HG03342 (cell line): ENCODE data around the gene SLC9A7.
"Not testable (repeated sequence)": the region's sequence is repeated elsewhere in the genome, so short reads cannot be mapped to it uniquely, and the experiment has no call there.

Experiments
- ATAC-seq: cut with Tn5 transposase; IDR thresholded peaks from one replicate; pipeline ENCODE4 v1.9.1; 2021; ENCODE audit warnings: mild to moderate bottlenecking, moderate library complexity; ENCODE audit not compliant: unreplicated experiment

The SLC9A7 gene

DNA sequence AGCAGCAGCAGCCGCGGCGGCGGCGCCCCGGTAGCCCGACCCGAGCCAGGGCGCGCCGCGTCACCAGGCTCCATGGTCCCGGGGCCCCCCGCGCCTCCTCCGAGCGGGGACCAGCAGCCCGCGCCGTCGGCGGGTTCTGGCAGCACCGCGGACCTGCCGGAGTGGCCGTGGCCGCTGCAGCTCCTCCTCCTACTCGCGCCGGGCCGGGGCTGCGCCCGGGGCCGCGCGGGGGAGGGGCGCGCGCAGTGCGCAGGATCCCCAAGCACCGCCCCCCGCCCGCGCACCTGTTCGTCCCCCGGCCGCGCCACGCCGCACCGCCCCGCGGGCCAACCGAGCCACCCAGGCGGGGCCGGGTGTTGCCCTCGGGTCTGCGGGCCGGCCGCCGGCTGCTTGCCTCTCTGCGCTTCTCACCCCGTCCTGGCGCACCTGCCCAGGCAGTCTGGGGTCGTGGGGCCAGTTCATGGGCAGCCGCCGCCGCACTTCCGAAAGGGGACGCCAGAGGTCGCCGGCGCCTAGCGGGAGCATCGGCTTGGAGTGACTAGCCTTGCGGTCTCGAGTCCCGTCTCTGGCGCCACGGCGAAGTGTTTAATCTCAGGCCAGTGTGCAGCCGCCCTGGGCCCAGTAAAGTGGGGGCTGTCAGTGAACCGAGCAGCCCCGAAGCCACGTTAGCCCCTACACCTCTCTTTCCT lies at the start of gene SLC9A7:
SLC9A7 (minus strand) TSS at position 163 of the 689 bp plus-strand sequence; CDS start at position 74, 89 bp downstream.
- ATAC-seq, result peak; percentile 56

DNA sequence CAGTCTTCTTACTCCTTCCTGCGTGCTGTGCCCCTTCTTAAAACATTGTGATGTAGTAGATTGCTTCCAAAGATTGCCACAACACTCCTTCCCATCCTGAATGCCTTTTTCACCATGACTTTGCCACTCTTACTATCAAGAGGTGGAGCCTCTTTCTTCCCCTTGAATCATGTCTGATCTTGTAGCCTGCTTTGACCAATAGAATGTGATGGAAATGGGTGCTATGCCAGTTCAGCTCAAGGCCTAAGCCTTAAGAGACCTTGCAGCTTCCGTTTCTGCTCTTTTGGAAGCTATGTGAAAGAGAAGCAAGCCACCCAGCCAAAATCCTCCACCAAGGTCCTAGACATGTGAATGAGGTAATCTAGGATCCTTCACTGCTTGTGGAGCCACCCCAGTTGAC lies 46.4 kb upstream of the SLC9A7 start:
- ATAC-seq, result no peak

DNA sequence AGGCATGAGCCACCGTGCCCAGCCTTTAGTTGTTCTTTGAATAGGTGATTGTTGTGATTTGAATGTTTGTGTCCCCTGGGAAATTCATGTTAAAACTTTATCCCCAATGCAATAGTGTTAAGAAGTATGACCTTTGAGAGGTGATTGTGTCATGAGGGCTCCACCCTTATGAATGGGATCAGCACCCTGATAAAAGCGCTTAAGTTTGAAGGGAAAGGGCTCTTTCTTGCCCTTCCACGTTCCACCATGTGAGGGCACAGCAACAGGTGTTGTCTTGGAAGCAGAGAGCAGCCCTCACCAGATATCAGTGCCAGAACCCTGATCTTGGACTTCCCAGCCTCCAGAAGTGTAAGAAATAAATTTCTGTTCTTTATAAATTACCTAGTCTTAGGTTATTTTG lies 44.2 kb upstream of the SLC9A7 start:
- ATAC-seq, result no peak

DNA sequence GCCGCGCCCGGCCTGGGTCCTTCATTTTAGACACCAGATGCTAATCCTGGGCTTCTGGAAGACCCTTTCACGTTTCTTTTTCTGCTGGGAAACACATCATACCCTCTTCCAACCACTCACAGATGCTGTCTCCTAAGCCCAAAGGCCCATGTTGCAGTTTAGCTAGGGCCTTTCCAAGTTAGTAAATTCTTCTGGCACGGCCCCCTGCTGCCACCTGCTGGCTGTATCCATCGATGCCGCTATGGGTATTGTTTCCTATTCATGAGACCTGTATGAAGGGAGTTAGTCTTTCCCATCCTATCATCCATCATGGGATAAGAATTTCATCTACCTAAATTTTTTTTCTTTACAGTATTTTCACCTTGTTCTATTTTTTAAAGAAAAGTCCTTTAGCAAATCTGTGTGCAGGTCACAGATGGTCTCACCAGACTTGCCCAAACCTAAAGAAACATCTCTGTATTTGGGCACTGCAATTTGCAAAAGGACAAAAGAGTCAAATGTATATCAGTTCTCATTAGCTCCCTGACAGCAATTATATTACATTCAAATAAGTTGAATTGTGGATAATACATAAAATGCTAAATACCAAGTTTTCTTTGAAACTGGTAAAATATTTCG lies 37.8 kb upstream of the SLC9A7 start:
- peak; percentile 59 for ATAC-seq

DNA sequence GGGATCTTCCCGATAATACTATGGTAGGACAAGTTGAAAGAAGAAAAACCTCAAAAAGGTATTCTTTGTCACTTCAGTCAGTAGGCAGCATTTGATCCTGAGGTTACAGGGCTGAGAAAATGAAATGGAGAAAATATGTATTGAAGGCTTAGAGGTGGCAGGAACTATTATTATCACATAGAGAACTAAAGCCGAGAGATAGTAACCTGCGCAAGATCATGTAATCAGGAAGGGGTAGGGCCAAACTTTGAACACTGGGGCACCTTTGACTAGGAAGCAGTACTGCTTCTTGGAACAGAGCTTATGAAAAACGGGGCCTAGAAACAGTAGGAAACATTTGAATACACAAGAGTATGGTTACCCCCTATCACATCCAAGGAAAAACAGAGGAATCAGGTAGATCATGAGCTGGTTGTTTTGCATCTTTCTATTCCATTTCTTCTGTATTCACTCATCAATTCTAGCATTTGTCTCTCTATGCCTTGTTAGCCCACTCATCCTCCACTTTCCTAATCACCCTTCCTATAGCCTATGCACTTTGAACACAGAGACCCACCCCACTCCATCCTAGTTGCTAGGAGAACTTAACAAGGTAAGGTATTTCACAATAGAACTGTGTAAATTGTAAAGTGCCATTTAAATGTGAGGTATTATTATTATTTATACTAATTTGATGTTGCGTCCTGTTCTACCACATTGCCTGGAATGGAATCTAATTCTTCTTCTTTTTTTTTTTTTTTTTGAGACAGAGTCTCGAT lies 34.6 kb upstream of the SLC9A7 start:
- no peak for ATAC-seq

DNA sequence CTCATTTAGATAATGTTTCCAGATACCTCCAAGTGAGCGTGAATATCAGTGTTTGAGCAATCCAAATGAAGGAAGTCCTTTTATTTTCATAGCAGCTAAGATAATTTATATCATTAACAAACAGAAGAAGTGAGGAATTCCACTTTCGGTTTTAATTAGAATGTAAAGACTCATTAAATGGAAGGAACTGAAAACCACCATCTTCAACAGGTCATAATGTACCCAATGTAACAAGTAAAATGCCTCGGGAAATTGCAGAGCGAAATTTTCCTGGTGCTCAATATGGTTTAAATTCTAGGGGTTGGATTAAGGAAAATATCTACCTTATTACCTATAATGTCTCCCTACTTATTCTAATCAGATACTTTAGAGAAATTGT lies 33.9 kb upstream of the SLC9A7 start:
- ATAC-seq, result no peak

DNA sequence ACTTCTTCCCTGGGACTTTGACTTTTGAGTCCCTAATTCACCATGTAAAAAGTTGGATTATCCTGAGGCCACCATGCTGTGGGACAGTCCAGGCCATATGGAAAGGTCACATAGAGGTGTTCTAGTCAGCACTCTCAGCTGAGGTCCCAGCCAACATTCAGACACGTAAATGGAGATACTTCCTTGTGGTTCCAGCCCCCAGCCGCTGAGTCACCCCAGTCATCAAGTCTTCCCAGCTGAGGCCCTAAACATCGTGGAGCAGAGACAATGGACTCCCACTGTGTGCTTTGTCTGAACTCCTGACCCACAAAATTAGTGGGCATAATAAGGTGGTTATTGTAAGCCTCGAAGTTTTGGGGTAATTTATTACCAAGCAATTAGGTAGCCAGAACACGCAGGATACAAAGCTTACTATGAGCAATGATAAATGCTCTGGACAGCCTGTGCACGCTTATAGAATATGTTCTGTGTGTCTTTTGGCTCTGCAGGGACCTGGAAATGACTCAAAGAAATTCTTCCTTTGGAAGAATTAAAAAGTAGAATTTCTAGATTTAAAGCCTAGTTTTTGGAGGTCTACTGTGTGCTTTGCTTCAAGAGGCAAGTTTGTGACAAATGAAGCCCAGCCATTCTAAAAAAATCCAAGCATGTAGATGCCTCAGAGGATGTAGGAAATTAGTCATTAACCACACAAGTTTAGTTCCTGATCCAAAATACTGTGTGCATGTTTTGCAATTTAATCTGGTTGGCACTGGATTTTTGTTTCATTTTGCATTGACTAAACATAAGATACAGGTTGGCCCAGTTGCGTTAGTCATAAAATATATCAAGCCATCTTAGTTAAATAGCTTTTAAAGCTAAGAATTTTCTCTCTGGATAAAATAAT lies 33.2 kb upstream of the SLC9A7 start:
- ATAC-seq, result peak; percentile 78

DNA sequence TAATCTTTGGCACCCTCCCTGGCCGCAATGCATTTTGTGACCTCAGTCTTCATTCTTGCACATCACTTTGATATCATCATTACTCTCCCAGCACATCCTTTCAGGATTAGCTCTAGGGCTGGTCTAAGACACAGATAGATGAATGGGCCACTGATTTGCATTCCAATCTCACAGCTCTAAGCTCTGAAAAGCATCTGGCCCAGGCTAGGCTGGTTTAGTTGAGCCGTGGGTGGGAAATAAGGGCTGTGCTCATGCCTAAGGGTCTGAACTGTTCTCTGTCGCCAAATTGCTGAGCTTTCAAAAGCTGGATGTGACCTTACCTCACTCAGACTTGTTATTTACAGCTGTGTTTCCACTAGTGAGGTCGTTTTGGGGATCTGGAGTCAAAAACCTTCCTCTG lies 30.0 kb upstream of the SLC9A7 start:
- ATAC-seq, result no peak

DNA sequence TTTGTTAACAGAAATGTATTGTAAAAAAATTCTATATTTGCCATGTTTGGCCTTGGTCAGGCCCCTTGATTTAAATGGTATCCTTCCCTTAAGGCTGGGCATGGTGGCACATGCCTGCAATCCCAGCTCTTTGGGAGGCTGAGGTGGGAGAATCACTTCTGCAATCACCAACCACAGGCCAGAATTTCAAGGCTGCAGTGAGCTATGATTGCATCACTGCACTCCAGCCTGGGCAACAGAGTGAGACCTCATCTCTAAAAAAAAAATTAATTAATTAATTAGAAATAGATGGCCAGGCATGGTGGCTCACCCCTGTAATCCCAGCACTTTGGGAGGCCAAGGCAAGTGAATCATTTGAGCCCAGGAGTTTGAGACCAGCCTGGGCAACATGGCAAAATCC lies 25.5 kb upstream of the SLC9A7 start:
- ATAC-seq, result not testable (repeated sequence)

DNA sequence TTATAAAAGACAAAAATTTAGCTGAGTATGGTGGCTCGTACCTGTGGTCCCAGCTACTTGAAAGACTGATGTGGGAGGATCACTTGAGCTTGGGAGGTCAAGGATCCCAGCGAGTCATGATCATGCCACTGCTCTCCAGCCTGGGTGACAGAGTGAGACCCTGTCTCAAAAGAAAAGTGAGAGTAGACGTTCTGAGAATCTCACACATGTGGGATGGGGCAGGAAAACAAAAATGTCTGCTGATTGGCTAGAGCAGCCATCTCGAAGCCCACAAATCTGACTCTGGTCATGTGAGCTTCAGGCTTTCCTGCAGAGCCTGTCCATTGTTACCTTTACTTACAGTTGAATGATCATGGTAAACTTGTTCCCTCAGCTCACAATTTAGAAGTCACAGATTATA lies 23.1 kb upstream of the SLC9A7 start:
- no peak for ATAC-seq

DNA sequence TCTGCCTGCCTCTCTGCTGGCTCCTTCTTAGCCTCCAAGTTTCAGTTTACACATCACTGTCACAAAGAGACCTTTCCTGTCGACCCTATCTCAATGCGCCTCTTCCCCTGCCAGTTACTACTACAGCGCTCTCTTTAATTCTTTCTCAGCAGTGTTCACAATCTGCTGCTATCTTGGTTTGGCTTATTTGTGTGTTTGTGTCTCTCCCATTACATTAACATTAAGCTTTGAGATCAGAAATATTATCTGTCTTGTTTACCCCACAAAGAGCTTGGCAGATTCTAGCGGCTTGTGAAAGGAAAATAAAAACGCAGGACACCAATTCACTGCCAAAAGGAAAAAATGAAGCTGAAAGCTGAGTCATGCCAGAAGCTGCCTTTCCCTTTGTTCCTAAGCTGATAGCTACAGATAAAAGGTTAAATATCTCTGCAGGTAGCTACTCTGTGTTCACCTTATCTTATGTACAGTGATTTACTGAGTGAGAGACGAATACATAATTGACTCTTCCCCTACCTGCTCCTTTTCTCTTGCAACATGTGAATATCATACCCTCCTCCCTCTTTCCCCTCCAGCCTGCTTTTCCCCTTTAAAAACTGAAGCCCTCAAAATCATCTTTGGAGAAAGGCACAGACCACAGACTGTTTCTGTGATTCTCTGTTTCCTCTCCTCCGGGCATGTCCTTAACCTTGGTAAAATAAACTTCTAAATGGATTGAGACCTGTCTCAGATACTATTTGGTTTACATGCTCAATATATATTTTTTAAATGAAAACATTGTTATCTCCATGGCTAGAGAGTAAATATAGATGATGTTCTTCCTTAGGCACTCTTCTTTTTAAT lies 19.3 kb upstream of the SLC9A7 start:
- no peak for ATAC-seq

DNA sequence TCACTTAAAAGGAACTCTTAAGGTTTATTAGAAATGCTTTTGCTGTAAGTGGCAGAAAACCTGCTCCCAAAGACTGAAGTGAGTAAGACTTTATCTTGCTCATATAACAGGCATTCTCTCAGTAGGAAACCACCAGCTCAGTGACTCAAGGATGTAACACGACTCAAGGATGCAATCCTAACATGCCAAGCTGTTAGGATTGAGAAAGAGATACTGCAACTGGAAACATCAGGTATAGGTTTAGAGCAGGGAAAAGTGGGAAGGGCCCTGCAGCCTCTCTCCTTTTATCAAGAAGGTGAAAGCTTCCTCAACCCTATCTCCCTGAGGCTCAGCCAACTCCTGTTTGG lies 11.9 kb upstream of the SLC9A7 start:
- ATAC-seq, result no peak

DNA sequence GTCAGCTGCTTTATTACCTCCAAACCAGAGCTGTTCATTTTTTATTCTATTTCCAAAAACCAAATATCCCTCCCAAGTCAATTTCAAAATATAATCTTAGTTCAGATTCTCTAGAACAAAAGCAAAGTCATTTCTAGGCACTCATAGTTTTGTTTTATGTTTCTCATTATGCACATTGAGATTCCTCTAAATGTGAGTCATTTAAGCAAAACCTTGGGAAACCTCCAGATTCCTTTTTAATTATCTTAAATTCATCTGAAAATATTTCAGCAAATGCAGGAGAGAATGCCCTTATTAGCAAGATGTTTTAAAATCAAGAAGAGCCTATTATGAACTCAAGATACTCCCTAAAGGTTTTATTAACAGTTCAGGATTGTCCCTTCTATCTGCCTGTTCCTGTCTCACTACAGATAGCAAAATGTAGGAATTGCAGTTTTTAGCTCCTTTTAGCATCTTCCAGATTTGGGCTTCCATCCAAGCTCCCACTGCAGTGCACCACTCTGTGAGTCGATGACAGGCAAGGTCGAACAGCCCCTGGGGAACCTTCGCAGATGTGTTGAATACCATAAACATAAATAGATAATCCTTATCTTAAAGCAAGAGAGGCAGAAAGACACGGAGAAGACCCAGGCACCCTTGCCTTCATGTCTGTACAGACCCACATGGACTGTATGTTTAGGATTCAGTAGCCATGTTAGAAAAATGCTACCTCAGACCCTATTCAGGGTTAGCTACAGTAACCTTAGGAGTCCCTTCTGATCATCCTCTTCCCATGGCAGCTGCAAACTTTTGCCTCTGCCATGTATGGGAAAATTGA lies 11.3 kb upstream of the SLC9A7 start:
- ATAC-seq, result no peak

DNA sequence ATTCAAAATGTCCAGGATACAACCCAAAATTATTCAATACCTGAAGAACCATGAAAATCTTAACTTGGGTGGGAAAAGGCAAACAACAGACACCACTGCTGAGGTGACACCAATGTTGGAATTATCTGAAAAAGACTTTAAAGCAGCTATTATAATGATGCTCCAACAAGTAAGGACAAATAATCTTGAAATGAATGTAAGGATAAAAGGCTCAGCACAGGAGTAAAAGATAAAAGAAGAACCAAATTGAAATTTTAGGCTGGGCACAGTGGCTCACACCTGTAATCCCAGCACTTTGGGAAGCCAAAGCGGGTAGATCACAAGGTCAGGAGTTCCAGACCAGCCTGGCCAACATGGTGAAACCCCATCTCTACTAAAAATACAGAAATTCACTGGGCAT lies 4.0 kb upstream of the SLC9A7 start:
- ATAC-seq, result no peak

DNA sequence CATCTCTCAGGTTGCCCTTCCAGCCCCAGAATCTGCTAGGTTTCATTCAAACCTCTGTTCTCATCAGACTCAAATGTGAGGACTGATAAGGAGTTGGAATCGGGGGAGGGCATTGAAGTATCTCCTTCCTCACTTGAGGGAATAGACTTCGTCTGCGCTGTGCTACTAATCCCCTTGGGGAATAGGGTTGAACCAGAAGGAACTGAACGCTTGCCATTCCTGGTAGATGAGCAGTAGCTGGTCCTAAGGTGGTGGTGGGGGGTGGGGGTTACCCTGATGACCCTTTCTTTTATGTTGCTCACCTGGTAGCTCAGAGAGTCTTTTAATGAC lies 692 bp upstream of the SLC9A7 start:
- ATAC-seq, result no peak

DNA sequence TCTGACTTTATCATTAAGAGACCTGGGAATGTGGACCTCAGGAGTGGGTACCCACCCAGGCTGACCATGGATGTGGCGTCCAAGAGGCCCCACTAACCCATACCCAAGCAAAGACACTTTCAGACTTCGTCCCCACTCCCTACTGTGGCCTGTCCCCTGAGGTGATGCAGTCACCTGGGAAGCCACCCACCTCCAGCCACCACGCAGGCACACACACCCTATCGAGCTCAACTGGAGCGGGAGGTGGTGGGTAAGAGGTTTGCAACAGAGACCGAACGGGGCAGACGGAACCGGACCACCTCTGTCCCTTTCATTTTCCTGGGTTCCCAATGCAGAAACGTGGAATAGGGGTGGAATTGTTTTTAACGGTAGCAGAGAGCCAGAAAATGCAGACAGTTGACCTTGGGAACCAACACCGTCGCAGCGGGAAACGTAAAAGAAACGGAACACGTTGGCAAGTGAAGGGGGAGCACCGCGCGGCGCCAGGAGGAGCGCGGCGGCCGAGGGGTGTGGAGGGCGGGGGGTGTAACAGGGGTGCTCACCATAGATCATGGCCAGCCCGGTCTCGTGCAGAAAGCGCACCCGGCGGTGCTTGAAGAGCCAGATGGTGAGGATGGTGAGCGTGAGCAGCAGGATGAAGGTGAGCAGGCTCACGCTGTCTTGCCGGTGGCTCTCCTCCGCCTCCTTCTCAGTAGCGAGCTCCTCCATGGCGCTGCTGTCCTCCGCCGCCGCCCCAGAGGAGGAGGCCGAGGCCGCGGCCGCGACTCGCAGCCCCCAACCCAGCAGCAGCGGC lies 559 bp downstream of the SLC9A7 start:
- peak; percentile 15 for ATAC-seq

DNA sequence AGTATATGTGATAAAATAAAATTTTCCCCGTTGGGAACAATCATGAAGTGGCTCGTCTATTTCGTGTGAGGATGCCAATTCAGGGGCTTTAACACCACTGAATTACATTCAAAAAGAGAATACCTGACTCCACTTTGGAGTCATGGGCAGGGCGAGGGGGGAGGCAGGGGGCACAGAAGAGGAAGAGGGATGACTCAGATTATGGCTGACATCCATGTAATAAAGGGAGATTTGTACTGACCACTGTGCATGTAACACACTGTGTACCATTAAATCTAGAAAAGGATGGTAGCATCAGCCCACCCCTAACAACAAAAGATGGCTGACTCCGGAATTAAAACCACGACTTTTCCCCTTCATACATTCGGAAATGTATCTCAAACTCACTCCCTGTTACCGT lies 1.3 kb downstream of the SLC9A7 start:
- no peak for ATAC-seq

DNA sequence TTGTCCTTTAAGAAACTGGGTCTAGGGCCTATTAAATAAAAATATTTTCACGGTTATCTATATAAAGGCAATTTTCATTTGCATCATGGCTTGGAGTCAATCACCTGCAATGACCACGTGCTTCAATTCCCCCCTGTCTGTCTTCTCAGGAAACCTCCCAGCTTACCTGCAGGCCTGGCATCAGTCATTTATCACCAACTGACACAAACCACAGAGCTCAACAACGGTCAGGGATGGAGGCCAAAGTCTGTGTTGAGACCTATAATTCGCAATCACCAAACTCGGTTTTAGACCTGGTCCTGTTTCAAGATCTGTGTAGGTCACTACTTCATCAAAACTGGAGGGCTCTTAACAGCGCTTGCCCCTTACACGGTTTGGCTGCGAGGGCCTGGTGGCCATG lies 1.9 kb downstream of the SLC9A7 start:
- ATAC-seq, result no peak

DNA sequence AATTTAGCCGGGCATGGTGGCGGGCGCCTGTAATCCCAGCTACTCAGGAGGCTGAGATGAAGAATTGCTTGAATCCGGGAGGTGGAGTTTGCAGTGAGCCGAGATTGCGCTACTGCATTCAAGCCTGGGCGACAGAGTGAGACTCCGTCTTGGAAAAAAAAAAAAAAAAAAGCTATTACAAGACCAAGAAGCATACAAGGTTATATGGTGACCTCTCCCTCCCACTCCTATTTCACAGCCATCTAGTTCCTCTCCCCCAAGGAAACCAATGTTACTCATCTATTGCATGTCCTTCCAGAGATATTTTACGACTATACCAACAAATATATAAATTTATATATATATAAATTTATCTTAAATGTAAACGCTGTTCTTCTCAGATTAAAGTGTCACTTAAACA lies 3.2 kb downstream of the SLC9A7 start:
- ATAC-seq, result no peak
